PC-3 (cell line): ENCODE data around the gene RAB23. TPM values are rescaled to one million over a fixed set of nuclear protein-coding genes. Genes with fewer than 3 reads are reported as not detected.

Experiments
- ATAC-seq: fragments of 200-7000 bp; cut with Tn5 transposase; 2 replicates; pipeline ENCODE4 v1.9.1; 2020; ENCODE audit warnings: mild to moderate bottlenecking, moderate library complexity
- BruUV-seq: library from RNA; stranded (reverse); fragments of 400-500 nt; replicated peaks from 2 replicates; lab custom pipeline; 2021; lab: Mats Ljungman, UMichigan
- CTCF ChIA-PET: fragments of 300-600 bp; sonication (Branson Sonifier 250); formaldehyde crosslinking; loops from one replicate; lab custom pipeline; 2022; ENCODE audit warnings: antibody characterized with exemption; lab: Charles Lee
- POLR2A ChIA-PET: fragments of 300-600 bp; sonication (Branson Sonifier 250); formaldehyde crosslinking; loops from one replicate; lab custom pipeline; 2022; ENCODE audit warnings: antibody characterized with exemption; ENCODE audit not compliant: unreplicated experiment; lab: Charles Lee
- DNase-seq: peaks from one replicate; pipeline ENCODE4 v3.0.0-alpha.2; 2015
- H2AFZ ChIP-seq: fragments of 300-600 bp; sonication (generic); 2 replicates; pipeline ENCODE4 v1.6.0; 2016; ENCODE audit warnings: antibody characterized with exemption, low read length
- H3F3A ChIP-seq: fragments of 300-600 bp; sonication (generic); one replicate; pipeline ENCODE4 v1.6.0; 2017; ENCODE audit warnings: antibody characterized with exemption, low read length, control low read depth, mild to moderate bottlenecking; ENCODE audit not compliant: unreplicated experiment
- H3K27ac ChIP-seq: fragments of 300-600 bp; sonication (generic); 2 replicates; pipeline ENCODE4 v1.5.1; 2016; ENCODE audit warnings: mild to moderate bottlenecking, low read length
- H3K27me3 ChIP-seq: fragments of 300-600 bp; sonication (generic); 2 replicates; pipeline ENCODE4 v1.6.1; 2016; ENCODE audit warnings: low read length, mixed read lengths
- H3K36me3 ChIP-seq: fragments of 300-600 bp; sonication (generic); 2 replicates; pipeline ENCODE4 v1.6.1; 2016; ENCODE audit warnings: low read depth, mixed run types, low read length, mixed read lengths
- H3K4me1 ChIP-seq: fragments of 300-600 bp; sonication (generic); 2 replicates; pipeline ENCODE4 v1.5.1; 2016; ENCODE audit warnings: low read length; ENCODE audit not compliant: insufficient read depth
- H3K4me2 ChIP-seq: fragments of 300-600 bp; sonication (generic); 2 replicates; pipeline ENCODE4 v1.6.0; 2016; ENCODE audit warnings: low read length
- H3K4me3 ChIP-seq: fragments of 300-600 bp; sonication (generic); 2 replicates; pipeline ENCODE4 v1.5.1; 2016; ENCODE audit warnings: mild to moderate bottlenecking, low read length, mixed read lengths
- H3K79me2 ChIP-seq: fragments of 300-600 bp; sonication (generic); 2 replicates; pipeline ENCODE4 v1.6.1; 2017; ENCODE audit warnings: low read length, mixed read lengths
- H3K9ac ChIP-seq: fragments of 300-600 bp; sonication (generic); 2 replicates; pipeline ENCODE4 v1.6.0; 2016; ENCODE audit warnings: mild to moderate bottlenecking, low read length
- H3K9me2 ChIP-seq: fragments of 300-600 bp; sonication (generic); replicated peaks from 2 replicates; pipeline ENCODE4 v1.6.1; 2016; ENCODE audit warnings: mixed run types, low read length, mixed read lengths
- H3K9me3 ChIP-seq: fragments of 300-600 bp; sonication (generic); 2 replicates; pipeline ENCODE4 v1.6.1; 2016; ENCODE audit warnings: low read length, mixed read lengths
- H4K20me1 ChIP-seq: fragments of 300-600 bp; sonication (generic); 2 replicates; pipeline ENCODE4 v1.6.1; 2016; ENCODE audit warnings: low read length, mixed read lengths
- CTCF ChIP-seq: fragments of 300-600 bp; sonication (generic); conservative IDR thresholded peaks from 2 replicates; pipeline ENCODE4 v1.5.1; 2017; ENCODE audit warnings: antibody characterized with exemption, low read depth, mild to moderate bottlenecking, low read length
- EZH2 ChIP-seq: fragments of 300-600 bp; sonication (generic); IDR thresholded peaks from one replicate; pipeline ENCODE4 v1.6.1; 2017; ENCODE audit warnings: antibody characterized with exemption, mild to moderate bottlenecking, low read length; ENCODE audit not compliant: unreplicated experiment
- EZH2phosphoT487 ChIP-seq: fragments of 300-600 bp; sonication (generic); IDR thresholded peaks from 2 replicates; pipeline ENCODE4 v1.6.1; 2018; ENCODE audit warnings: mild to moderate bottlenecking, antibody characterized with exemption, low read length, borderline replicate concordance
- intact Hi-C: fragments of 100-400 bp; cut with micrococcal nuclease; formaldehyde crosslinking; loops from 2 replicates; pipeline ENCODE4 v1.9.0; 2023
- total RNA-seq: library from RNA; depleted of rRNA; stranded (reverse); fragments of >200 nt; gene quantifications from 2 replicates; pipeline ENCODE4 v1.2.3, GENCODE V29; 2014

The RAB23 gene
- total RNA-seq, 1 experiment from 2014 or later: 11.2 TPM

GRCh38 chr6:57263739-57264138, 41.6 kb upstream of the RAB23 start:
- ATAC-seq (no peak), DNase-seq (no peak)
- peak overlapping the region; percentile 54 for H3K27ac ChIP-seq
- H2AFZ ChIP-seq: no peak overlapping the region
- H3K4me1 ChIP-seq: peaks cover 45% of the 10 kb centered on the region
- intact Hi-C loops: loop anchor here (2.0 kb wide), 1 partner anchor 73 kb away; no protein-coding TSS in a partner anchor
- H4K20me1 ChIP-seq: no peaks in the 10 kb centered on the region
- no peaks in the 10 kb centered on the region for H3F3A ChIP-seq
- H3K9me2 ChIP-seq: no peaks in the 10 kb centered on the region
- no peak for TF ChIP-seq EZH2phosphoT487
- TF ChIP-seq EZH2: no peak
- no peak for TF ChIP-seq CTCF
- H3K9ac ChIP-seq: no peak overlapping the region
- no peak overlapping the region for H3K4me3 ChIP-seq
- H3K36me3 ChIP-seq: no peaks in the 10 kb centered on the region
- H3K27me3 ChIP-seq: no peaks in the 10 kb centered on the region
- CTCF ChIA-PET: no interaction called here
- H3K9me3 ChIP-seq: no peaks in the 10 kb centered on the region
- H3K4me2 ChIP-seq: peak overlapping the region; percentile 52; the same call in 1 of the 2 replicates
- POLR2A ChIA-PET: no interaction called here
- no peaks in the 10 kb centered on the region for H3K79me2 ChIP-seq
- no TSS peak for BruUV-seq

DNA sequence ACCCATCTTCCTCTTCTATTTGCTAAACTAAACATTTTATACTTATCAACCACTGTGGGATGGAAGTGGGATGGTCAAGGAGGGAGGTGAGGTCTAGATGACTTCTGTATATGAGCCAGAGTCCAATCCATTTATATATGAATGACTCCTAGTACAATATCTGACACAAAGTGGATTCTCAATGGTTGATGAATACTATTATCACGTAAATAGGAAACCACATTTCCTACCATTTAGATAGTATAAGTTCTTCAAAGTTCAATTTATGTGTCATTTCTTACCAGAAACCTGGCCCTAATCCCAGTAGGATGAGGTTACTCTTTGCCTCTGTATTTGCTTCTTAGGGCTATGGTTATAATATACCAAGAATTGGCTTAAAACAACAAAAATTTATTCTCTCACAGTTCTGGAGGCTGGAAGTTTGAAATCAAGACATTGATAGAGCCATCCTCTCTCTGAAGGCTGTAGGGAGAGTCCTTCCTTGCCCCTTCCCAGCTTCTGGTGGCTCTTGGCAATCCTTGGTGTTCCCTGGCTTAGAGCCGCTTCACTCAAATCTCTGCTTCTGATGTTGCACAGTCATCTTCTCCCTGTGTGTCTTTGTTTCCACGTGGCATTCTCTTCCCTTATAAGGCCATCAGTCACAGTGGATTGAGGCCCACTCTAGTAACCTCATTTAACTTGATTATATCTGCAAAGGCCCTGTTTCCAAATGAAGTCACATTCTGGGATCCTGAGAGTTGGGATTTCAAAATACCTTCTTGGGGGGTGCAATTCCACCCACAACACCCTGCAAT, 41.0 kb upstream of the RAB23 start:
- H3K9me3 ChIP-seq: no peaks in the 10 kb centered on the region
- peak overlapping the region; percentile 52 for H3K4me2 ChIP-seq
- peak overlapping the region; percentile 54 for H3K27ac ChIP-seq
- H3K9me2 ChIP-seq: no peaks in the 10 kb centered on the region
- peaks cover 45% of the 10 kb centered on the region for H3K4me1 ChIP-seq
- DNase-seq (peak; percentile 78), ATAC-seq (peak; percentile 60)
- H3K27me3 ChIP-seq: no peaks in the 10 kb centered on the region
- H3F3A ChIP-seq: no peaks in the 10 kb centered on the region
- no peak for TF ChIP-seq EZH2phosphoT487
- TF ChIP-seq EZH2: no peak
- no peak for TF ChIP-seq CTCF
- H3K4me3 ChIP-seq: no peak overlapping the region
- intact Hi-C loops: no loop called here
- peak overlapping the region; percentile 36; the same call in 1 of the 2 replicates for H2AFZ ChIP-seq
- H3K9ac ChIP-seq: no peak overlapping the region
- ChIA-PET CTCF (no interaction called here), POLR2A (no interaction called here)
- no peaks in the 10 kb centered on the region for H4K20me1 ChIP-seq
- no peaks in the 10 kb centered on the region for H3K79me2 ChIP-seq
- H3K36me3 ChIP-seq: no peaks in the 10 kb centered on the region
- BruUV-seq: no TSS peak

DNA sequence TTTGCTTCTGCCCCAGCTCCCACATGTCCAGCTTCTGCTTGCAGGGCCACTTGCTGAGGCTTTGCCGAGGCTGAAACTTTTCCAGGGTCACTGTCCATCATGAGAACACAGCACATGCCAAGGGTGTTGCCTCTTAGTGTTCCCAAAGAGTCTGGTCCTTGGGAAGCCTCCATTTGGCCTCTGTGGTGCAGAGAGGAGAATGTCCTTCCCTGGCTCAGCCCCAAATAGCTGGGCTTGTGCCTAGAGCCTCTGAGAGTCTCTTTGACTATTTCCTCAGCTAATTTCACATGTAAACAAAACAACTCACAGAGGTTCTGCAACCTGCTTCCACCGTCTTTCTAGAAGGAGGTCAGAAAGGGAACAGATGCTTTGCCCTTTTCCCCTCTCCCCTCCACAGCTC, 40.4 kb upstream of the RAB23 start:
- BruUV-seq: no TSS peak

More for the DNA sequence above, 40.4 kb upstream of the RAB23 start:
- peaks cover 41% of the 10 kb centered on the region for H3K4me1 ChIP-seq
- no peaks in the 10 kb centered on the region for H3K36me3 ChIP-seq
- ATAC-seq (no peak), DNase-seq (no peak)
- no peaks in the 10 kb centered on the region for H4K20me1 ChIP-seq
- peak overlapping the region; percentile 52; the same call in 1 of the 2 replicates for H3K4me2 ChIP-seq
- no peaks in the 10 kb centered on the region for H3K9me3 ChIP-seq
- H3K27me3 ChIP-seq: no peaks in the 10 kb centered on the region
- no peaks in the 10 kb centered on the region for H3K79me2 ChIP-seq
- no peak overlapping the region for H3K4me3 ChIP-seq
- no peaks in the 10 kb centered on the region for H3K9me2 ChIP-seq
- ChIA-PET CTCF (no interaction called here), POLR2A (no interaction called here)
- intact Hi-C loops: no loop called here
- H2AFZ ChIP-seq: no peak overlapping the region
- no peak overlapping the region for H3K9ac ChIP-seq
- no peak for TF ChIP-seq EZH2phosphoT487
- TF ChIP-seq EZH2: no peak
- TF ChIP-seq CTCF: no peak
- H3K27ac ChIP-seq: peak overlapping the region; percentile 43
- H3F3A ChIP-seq: no peaks in the 10 kb centered on the region
